WERI-Rb-1 (cell line): Measurements from ENCODE around the gene SOX5.

ENCODE experiments used
- DNase-seq: peaks from one replicate; pipeline ENCODE4 v3.0.0-alpha.2; 2020
- H3K27ac ChIP-seq: fragments of 250-450 bp; sonication (Bioruptor Pico); 2 replicates; pipeline ENCODE4 v1.5.1; 2020; ENCODE audit warnings: mild to moderate bottlenecking, moderate library complexity
- H3K27me3 ChIP-seq: fragments of 250-450 bp; sonication (Bioruptor Pico); 2 replicates; pipeline ENCODE4 v1.5.1; 2021; ENCODE audit warnings: mild to moderate bottlenecking, low read depth, moderate library complexity; ENCODE audit not compliant: insufficient read depth, severe bottlenecking
- H3K36me3 ChIP-seq: fragments of 250-450 bp; sonication (Bioruptor Pico); 2 replicates; pipeline ENCODE4 v1.5.1; 2020; ENCODE audit warnings: mild to moderate bottlenecking, moderate library complexity
- H3K4me3 ChIP-seq: 2 replicates; pipeline ENCODE4 v1.5.1; 2011; ENCODE audit warnings: low read depth, mild to moderate bottlenecking, control low read depth, low read length
- H3K9me3 ChIP-seq: fragments of 250-450 bp; sonication (Bioruptor Pico); 2 replicates; pipeline ENCODE4 v1.5.1; 2021; ENCODE audit warnings: mild to moderate bottlenecking, moderate library complexity; ENCODE audit not compliant: severe bottlenecking
- CTCF ChIP-seq: IDR thresholded peaks from 2 replicates; pipeline ENCODE4 v1.5.1; 2011; ENCODE audit warnings: low read depth, mild to moderate bottlenecking, control low read depth, inconsistent platforms, low read length

Gene SOX5

GRCh38 chr12:23488130-23488529, 461.3 kb downstream of the SOX5 start:
- Histone ChIP-seq H3K4me3 (no peak overlapping the region), H3K36me3 (no peaks in the 10 kb centered on the region), H3K27ac (no peak overlapping the region), H3K27me3 (no peaks in the 10 kb centered on the region), H3K9me3 (no peaks in the 10 kb centered on the region)
- DNase-seq: no peak
- no peak for TF ChIP-seq CTCF

DNA sequence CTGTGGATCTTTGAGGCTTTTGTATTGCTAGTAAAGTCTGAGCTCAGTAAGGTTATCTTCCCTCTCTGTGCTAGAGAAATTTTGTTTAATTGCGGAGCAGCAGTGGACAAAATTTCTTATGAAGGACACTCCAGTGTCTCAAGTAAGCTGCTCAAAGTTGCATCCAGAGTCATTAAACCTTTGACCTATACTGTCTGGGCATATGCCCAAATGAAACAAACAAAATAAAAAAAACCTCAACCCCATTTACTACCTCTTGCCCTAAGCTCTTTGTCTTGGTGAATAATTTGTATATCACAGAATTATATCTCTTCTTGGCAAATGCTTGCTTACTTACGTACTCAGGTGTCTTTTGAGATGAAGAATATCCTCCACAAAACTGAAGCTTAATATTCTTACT, 465.2 kb downstream of the SOX5 start:
- Histone ChIP-seq H3K27ac (no peak overlapping the region), H3K27me3 (no peaks in the 10 kb centered on the region), H3K36me3 (no peaks in the 10 kb centered on the region), H3K4me3 (no peak overlapping the region), H3K9me3 (peaks cover 2% of the 10 kb centered on the region)
- TF ChIP-seq CTCF: no peak
- no peak for DNase-seq

GRCh38 chr12:23482571-23482970, 466.9 kb downstream of the SOX5 start:
- H3K27ac ChIP-seq: no peak overlapping the region
- peaks cover 3% of the 10 kb centered on the region for H3K9me3 ChIP-seq
- DNase-seq: no peak
- TF ChIP-seq CTCF: no peak
- H3K27me3 ChIP-seq: no peaks in the 10 kb centered on the region
- H3K4me3 ChIP-seq: no peak overlapping the region
- H3K36me3 ChIP-seq: no peaks in the 10 kb centered on the region
